DMS153 (cell line): ENCODE data around the gene IFI6.
A peak's percentile ranks its signal among the peaks of the same experiment; 100 is the strongest.
"Not testable (repeated sequence)": the region's sequence is repeated elsewhere in the genome, so short reads cannot be mapped to it uniquely, and the experiment has no call there.

Source experiments
- DNase-seq: peaks from one replicate; lab custom pipeline; 2025; lab: John Stamatoyannopoulos, UW

The IFI6 gene, protein sequence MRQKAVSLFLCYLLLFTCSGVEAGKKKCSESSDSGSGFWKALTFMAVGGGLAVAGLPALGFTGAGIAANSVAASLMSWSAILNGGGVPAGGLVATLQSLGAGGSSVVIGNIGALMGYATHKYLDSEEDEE

DNA sequence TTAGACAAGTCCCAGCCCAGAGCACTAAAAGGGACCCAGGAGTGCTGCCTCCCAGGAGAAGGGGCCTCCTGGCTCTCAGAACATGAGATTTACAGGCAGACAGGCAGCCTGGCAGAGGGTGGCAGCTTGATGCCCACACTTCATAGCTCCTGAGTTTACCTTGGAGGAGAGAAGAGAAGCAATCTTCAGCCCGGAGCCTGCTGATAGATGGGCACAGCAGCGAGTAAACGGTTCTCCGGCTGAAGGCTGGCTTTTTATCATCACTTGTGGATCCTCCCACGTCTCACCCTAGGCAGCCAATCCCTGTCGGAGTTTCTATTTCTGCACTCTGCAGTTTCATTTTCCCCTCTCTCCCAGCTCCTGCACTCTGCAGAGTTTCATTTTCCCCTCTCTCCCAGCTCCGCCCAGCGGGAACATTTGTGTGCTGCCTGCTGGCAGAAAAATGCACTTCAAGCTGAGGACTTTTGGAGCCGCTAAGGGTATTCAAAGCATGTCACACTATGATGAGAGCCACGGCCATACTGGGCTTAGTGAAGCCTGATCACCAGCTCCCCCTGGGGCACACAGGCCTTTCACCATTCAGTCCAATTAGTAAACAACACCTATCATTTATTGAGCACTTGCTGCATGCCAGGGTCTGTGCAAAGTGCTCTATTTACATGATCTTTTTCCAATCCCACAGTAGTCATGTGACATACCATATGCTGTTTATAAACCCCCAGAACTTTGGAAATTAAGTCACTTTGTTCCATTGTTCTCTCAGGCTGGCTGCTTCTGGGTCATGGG lies at the start of gene IFI6:
TSS of gene IFI6 (minus strand) at position 229 of the 786 bp plus-strand sequence. CDS start 2,878 bp downstream, outside the sequence.
- DNase-seq, result peak; percentile 97

DNA sequence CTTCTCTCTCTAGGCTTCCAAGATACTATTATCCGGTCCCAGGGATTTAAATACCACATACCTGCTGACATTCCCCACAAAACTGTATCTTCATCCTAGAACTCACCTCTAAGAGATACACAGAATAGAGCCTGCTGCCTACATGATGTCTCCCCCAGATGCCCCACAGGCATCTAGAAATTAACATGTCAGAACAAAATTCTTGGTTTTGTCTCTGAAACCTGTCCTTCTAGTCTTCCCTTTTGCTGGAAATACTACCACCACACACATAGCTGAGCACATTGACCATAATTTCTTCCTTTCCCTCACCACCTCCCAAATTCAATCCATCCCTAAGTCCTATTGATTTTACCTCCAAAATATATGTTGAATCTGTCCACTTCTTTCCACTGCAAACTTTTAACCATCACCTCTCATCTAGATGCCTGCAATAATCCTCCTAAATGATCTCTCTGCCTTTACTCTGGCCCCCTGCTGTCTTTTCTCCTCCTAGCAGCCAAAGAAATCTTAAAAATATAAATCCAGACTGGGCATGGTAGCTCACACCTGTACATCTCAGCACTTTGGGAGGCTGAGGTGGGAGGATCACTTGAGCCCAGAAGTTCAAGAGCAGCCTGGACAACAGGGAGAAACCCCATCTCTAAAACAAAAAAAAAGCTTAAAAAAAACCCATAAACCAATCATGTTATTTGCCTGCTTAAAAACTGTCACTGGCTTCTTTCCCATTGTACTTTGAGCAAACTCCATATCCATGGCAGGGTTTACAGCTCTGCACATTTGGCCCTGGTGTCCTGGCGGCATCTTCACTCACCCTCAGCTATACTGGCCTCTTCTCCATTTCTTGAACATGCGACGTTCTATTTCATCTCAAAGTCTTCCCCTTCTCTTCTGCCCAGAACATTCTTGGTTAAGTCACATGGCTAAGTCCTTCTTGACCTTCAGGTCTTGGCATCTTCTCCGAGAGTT lies 47.6 kb upstream of the IFI6 start:
- no peak for DNase-seq

DNA sequence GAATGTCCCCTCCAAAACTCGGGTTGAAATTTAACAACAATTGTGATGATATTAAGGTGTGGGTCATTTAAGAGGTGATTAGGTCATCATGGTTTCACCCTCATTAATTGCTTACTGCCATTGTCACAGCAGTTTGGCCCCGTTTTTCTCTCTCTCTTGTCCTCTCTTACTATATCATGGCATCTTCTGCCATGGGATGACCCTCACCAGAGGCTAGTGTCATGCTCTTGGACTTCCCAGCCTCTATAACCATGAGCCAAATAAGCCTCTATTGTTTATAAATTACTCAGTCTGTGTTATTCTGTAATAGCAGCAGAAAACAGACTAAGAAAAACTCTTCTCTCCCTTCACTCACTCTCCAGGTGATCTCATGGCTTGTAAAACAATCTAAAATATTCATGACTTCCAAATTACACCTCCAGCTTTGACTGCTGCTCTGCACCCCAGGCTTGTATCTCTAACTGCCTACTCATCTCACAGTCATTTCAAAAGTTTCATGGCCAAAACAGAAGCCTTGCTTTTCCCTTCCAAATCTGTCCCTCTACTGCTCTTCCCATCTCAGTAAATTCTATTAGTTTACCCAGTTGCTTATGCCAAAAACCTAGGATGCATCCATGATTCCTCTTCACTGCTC lies 44.4 kb upstream of the IFI6 start:
- DNase-seq, result no peak

DNA sequence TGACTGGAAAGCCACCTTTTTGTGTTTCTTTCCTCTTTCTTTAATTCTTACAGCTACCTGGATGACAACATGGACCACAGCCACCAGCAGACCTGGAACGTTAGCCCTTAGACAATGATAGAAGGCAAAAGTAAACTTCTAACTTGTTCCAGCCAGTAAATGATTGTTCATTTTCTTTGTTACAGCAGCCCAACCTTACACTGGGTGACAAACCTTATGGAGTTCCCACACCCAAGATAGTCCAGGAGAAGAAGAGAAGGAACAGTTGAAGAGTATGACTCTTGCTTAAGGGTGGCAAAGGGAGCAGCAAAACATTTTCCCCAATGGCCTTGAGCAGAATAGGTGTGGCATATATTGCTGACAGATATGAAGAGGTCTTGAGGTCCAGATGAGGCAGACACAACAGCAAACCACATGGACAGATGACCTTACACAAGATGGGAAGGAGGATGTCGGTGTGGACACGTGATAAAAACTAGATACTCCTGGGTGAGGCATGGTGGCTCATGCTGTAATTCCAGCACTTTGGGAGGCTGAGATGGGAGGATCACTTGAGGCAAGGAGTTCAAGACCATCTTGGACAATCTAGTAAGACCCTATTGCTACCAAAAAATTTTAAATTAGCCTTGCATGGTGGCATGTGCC lies 42.0 kb upstream of the IFI6 start:
- DNase-seq, result no peak

DNA sequence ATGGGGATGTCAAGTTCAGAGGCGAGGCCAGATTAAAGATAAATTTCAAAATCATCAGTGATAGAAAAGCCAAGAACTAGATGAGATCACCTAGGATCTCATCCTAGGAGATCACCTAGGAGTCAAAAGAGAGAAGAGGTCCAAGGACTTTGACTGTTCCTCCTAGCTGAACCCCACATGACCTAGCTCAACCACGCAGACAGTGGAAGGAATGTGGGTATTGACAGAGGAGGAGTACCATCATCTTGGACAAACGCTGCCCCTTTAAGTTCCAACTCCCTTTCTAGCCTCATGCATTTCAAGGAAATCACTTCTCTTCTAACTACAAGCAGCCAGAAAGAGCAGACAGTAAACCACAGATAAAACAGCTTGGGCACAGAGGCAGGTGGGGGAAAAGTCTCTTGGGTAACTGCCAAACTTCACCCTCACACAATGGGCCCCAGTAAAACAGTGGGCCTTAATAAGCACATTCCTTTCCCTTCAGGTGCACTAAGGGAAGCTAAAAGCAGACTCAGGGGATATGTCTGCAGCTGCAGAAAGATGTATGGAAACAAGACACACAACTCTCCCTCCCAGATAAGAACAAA lies 41.2 kb upstream of the IFI6 start:
- no peak for DNase-seq

DNA sequence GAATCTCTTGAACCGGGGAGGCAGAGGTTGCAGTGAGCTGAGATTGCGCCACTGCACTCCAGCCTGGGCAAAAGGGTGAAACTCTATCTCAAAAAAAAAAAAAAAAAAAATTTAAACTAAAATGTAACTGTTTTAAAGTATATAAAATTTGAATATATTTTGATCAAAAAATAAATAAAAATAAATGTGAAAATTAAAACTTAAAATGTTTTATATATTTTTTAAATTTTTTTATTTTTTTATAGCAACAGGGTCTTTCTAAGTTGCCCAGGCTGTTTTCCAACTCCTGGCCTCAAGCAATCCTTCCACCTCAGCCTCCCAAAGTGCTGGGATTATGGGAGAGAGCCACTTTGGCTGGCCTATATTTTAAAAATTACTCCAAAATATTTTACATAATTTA lies 38.6 kb upstream of the IFI6 start:
- DNase-seq, result no peak

DNA sequence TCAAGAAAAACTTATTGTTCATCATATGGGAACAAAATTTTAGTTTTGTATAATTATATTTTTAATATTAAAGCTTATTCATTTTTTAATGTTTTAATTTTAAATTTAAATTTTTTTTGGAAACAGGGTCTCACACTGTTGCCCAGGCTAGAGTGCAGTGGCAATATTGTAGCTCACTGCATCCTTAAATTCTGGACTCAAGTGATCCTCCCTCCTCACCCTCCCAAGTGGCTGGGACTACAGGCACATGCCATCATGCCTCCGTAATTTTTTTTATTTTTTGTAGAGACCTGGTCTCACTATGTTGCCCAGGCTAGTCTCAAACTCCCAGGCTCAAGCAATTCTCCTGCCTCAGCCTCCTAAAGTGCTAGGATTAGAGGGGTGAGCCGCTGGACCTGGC lies 33.6 kb upstream of the IFI6 start:
- no peak for DNase-seq

DNA sequence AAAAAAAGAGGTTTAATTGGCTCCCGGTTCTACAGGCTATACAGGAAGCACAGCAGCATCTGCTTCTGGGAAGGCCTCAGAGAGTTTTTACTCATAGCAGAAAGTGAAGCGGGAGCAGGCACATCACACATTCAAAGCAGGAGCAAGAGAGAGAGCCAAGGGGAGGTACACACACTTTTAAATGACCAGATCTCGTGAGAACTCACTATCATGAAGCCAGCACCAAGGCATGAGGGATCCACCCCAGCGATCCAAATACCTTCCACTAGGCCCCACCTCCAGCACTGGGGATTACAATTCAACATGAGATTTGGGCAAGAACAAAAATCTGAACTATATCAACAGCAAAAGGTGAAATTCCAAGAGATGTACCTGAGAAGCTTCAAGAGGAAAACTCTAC lies 33.0 kb upstream of the IFI6 start:
- DNase-seq, result no peak

DNA sequence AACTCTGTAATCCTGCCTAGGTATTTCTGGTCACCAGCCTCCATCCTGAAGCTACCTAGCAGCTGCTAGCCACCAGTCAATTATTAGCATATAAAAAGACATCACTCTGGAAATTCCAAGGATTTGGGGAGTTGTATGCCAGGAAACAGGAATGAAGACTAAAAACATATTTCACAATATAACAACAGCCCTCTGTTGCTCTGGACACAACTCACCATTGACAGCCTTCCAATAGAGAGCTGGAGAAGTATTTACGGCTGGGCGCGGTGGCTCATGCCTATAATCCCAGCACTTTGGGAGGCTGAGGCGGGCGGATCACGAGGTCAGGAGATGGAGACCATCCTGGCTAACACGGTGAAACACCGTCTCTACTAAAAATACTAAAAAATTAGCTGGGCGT lies 24.8 kb upstream of the IFI6 start:
- not testable (repeated sequence) for DNase-seq

DNA sequence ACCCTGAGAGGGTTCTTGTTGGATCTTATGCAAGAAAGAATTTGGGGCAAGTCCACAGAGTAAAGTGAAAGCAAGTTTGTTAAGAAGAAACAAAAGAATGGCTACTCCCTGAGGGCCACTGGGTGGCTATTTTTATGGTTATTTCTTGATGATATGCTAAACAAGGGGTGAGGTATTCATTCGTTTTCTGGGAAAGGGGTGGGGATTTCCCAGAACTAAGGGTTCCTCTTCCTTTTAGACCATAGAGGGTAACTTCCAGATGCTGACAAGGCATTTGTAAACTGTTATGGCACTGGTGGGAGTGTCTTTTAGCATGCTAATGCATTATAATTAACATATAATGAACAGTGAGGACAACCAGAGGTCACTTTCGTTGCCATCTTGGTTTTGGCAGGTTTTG lies 18.2 kb upstream of the IFI6 start:
- no peak for DNase-seq

DNA sequence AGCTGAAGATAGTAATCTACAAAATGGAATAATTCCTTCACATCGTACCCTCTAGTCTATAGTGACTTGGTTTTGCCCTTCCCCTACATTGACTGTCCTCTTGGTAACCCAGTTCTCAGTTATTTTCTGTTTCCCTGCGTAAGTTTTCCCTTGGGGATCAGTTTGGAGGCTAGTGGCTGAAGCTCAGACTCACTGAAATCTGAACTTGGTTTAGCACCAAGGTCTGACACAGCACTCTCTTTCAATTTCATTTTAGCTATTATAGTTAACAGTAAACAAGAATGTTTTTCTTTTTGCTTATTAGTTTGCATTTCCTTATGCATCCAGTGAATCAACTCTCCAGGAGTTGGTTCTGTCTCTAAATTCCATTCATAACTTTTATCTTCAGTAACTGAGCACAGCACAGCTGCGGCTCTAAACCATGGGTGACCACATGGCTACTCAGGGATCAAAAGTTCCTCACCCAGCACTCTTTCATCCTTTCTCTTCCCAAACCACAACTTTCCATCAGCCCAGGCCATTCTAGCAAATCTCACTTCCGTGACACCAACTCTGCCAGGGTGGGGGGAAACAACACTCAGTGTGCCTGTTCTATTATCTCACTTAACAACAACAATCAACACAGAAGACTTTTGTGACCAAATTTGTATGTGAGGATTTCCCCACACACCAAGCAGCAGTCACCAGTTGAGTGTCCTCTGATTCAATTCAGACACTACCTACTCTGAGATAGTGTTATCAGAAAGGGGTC lies 17.6 kb upstream of the IFI6 start:
- DNase-seq, result no peak

DNA sequence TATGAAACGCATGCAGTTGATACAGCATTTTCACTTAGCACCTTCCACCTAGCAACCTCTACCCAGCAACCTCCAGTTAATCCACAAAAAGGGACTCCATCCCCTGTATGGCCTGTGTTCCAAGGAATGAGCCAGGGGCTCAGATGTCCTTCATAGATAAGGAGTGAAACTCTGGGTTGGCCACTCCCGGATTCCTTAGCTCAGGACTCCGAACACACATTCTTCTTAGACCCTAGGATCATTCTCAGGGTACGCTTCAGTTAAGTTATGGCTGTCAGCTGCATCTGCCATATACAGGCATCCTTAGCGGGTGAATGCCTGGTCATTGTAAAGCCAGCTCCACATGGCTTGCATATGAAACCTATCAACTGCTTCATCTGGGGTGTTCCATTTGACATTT lies 15.9 kb upstream of the IFI6 start:
- no peak for DNase-seq

DNA sequence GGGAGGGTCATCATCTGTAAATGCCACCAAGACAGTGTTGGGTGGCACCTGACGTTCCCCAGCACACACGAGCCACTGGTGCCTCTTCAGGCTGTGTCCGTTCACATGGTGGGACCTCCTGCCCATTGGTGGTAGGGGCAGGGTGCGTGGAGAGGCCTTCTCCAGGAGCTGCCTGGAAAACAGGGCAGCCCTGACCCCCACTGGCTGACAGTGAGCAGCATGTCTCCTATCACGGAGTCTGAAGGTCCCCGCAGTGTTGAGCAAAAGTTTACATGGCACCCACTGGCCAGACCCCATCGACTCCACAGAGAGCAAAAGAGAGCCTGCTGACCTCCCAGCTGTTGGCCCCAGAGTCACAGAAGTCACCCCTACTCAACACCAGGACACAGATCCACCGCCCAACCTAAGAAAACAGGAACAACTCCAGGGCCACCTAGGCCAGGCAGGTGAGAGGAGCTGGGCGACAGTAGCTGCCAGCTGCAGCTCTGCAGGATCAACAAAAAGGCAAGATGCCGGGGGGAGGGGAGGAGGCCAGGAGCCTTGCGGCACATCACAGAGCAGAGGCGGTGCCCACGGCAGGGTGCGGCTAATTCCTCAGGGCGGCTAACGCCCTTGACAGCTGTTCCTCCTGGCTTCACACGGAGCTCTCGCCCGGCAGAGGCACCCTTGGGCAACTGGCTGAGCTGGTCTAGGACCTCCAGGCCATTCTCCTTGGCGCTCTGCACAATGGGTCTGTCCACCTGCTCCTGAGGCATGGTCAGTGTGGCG lies 14.4 kb upstream of the IFI6 start:
- DNase-seq, result peak; percentile 52

DNA sequence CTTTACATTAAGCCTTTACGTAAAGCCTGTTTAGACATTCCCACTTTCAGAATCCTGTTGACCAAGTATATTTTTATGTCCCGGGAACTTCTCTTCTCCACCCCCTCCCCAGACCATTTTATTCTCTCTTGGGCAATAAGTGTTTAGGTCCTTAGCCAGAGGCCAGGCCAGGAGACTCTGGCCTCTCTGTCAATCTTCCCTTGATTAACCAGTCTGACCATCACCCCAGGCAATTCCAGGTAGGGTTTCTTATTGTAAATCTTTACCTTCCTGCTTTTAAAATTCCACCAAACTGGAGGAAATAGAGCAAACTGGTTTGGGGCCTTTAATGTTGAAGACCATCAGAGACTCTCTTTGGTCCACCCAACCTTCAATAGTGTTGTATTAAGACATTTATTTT lies 12.2 kb upstream of the IFI6 start:
- DNase-seq, result no peak

DNA sequence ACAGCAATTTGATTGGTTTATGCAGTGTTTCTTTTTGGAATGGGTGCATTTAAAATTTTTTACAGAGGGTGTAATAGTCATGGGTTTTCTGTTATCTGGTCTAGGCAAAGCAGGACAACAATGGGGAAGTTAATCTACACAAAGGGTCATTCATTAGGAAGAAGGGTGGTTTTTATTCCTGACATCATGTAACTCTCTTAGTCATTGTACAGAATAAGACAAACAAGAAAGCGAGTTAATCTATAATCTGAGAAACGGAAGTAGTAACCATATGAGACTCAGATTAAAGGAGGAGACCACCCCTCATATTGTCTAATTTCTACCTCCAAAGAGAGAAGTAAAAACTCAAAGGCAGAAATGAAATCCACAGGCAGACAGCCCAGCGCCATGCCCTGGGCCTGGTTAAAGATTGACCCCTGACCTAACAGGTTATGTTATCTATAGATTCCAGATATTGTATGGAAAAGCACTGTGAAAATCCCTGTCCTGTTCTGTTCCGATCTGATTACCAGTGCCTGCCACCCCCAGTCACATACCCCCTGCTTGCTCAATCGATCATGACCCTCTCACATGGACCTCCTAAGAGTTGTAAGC lies 10.5 kb upstream of the IFI6 start:
- DNase-seq, result no peak

DNA sequence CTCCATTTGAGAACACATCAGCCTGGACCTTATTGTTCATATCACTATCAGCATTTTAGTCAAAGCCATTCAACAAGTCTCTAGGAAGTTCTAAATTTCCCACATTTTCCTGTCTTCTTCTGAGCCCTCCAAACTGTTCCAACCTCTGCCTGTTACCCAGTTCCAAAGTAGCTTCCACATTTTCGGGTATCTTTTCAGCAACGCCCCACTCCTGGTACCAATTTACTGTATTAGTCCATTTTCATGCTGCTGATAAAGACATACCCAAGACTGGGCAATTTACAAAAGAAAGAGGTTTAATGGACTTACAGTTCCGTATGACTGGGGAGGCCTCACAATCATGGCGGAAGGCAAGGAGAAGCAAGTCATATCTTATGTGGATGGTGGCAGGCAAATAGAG lies 9.6 kb upstream of the IFI6 start:
- DNase-seq, result not testable (repeated sequence)

DNA sequence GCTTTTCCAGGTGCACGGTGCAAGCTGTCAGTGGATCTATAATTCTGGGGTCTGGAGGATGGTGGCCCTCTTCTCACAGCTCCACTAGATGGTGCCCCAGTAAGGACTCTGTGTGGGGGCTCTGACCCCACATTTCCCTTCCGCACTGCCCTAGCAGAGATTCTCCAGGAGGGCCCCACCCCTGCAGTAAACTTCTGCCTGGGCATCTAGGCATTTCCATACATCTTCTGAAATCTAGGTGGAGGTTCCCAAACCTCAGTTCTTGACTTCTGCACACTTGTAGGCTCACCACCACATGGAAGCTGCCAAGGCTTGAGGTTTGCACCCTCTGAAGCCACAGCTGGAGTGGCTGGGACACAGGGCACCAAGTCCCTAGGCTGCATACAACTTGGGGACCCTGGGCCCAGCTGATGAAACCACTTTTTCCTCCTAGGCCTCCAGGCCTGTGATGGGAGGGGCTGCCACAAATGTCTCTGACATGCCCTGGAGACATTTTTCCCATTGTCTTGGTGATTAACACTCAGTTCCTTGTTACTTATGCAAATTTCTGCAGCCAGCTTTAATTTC lies 8.3 kb upstream of the IFI6 start:
- DNase-seq, result not testable (repeated sequence)

DNA sequence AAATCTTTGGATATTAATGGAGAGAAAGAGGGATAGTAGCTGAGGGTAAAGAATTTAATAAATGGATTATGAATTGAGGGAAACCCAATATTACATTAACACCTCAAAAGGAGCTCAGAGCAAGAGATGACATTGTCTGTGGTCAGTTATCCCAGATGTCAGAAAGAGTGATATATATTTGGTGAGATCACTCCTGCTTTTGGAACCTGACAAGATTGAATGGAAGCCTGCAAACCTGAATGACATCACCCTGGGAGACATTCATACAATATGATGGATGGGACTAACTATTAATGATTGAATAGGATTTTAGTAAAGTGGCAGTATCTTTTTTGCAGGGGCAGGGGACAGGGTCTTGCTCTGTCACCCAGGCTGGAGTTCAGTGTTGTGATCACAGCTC lies 6.8 kb upstream of the IFI6 start:
- DNase-seq, result no peak

DNA sequence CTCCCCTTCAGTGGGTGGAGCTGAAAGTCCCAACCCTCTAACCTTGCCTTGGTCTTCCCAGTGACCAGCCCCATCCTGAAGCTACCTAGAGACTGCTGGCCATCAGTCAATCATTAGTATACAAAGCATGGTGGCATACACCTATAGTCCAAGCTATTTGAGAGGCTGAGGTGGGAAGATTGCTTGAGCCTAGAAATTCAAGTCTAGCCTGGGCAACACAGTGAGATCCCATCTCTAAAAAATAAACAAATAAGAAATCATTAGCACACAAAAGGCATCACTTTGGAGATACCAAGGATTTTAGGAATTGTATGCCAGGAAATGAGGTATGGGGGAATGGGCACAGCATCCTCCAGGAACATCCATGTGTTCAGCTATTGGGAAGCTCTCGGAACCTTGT lies 4.4 kb upstream of the IFI6 start:
- no peak for DNase-seq
